ENCODE results near the gene CACHD1. TPM values are rescaled to one million over a fixed set of nuclear protein-coding genes. Genes with fewer than 3 reads are reported as not detected.

The CACHD1 gene
- total and polyA plus RNA-seq, 2 of the 8 experiments (the other 6 are each of a cell fraction or from before 2014, with no cell fraction given): 22.2 to 42.5 TPM

- TF ChIP-seq SP2 (IDR thresholded peaks at IDR 0.05; ENCODE audit: low read length) (no peak), RXRA (IDR thresholded peaks at IDR 0.05; ENCODE audit: insufficient read depth, low read depth, low read length) (no peak), E2F6 (IDR thresholded peaks at IDR 0.05) (no peak; the same call in 1 of the 2 replicates), SIN3A (conservative IDR thresholded peaks at IDR 0.05 in 1 of 2, IDR thresholded peaks at IDR 0.05 in 1 of 2; ENCODE audit: low read depth in 1 of 2, low read length in 2 of 2) (no peak; a peak in 1 of 4 replicates), FOSL1 (IDR thresholded peaks at IDR 0.05; ENCODE audit: insufficient read depth, low read depth, low read length) (no peak), GTF2F1 (IDR thresholded peaks at IDR 0.05; ENCODE audit: borderline replicate concordance, low read depth, low read length) (no peak), BCL11A (IDR thresholded peaks at IDR 0.05; ENCODE audit: low read depth in 2 of 2, low read length in 2 of 2) (no peak), EGR1 (IDR thresholded peaks at IDR 0.05; ENCODE audit: borderline replicate concordance, low read depth, low read length) (no peak), EZH2 (IDR thresholded peaks at IDR 0.05; ENCODE audit: low read depth, low read length, severe bottlenecking) (peak; percentile 26), ATF3 (IDR thresholded peaks at IDR 0.05; ENCODE audit: insufficient read depth, low read depth, low read length) (no peak), CHD1 (IDR thresholded peaks at IDR 0.05; ENCODE audit: low read depth, low read length) (no peak), RBBP5 (IDR thresholded peaks at IDR 0.05; ENCODE audit: borderline replicate concordance, low read depth, low read length) (no peak), USF2 (IDR thresholded peaks at IDR 0.05; ENCODE audit: low read length) (no peak), POLR2A (IDR thresholded peaks at IDR 0.05; ENCODE audit: control extremely low read depth in 1 of 2, low read depth in 2 of 2, low read length in 2 of 2) (peak; percentile 71 to 94), TCF12 (IDR thresholded peaks at IDR 0.05; ENCODE audit: low read depth, low read length) (no peak), TAF7 (optimal IDR thresholded peaks at IDR 0.05; ENCODE audit: borderline replicate concordance, low read depth, low read length) (peak; percentile 70), ASH2L (IDR thresholded peaks at IDR 0.05; ENCODE audit: low read length) (peak; percentile 65), CTBP2 (IDR thresholded peaks at IDR 0.05; ENCODE audit: borderline replicate concordance, insufficient read depth, insufficient read length, low read length) (no peak), SRF (IDR thresholded peaks at IDR 0.05; ENCODE audit: low read depth, low read length) (no peak), BRCA1 (IDR thresholded peaks at IDR 0.05; ENCODE audit: low read depth, low read length) (no peak), JUN (IDR thresholded peaks at IDR 0.05; ENCODE audit: low read depth, low read length) (no peak), POLR2AphosphoS5 (IDR thresholded peaks at IDR 0.05; ENCODE audit: low read depth, low read length) (peak; percentile 82), NRF1 (IDR thresholded peaks at IDR 0.05; ENCODE audit: low read depth, low read length) (no peak)
Observed at GRCh38 chr1:64469977-64470664, at the start of gene CACHD1 (continued).

Data from H1 (cell line).